Stomach (tissue), 4 donors: Measurements from ENCODE around the gene CD44.

ENCODE experiments used
- EP300 ChIP-seq: sonication (generic); formaldehyde crosslinking; IDR thresholded peaks from one replicate; pipeline ENCODE4 v1.6.1; 2017; ENCODE audit warnings: antibody characterized with exemption
- POLR2A ChIP-seq, 4 donors: fragments of 450-650 bp; IDR thresholded peaks; one replicate each; pipeline ENCODE4 v1.6.1; 2016; ENCODE audit warnings: antibody characterized with exemption in 4 of 4, control low read depth in 2 of 4, mild to moderate bottlenecking in 1 of 4, moderate library complexity in 1 of 4

DNA sequence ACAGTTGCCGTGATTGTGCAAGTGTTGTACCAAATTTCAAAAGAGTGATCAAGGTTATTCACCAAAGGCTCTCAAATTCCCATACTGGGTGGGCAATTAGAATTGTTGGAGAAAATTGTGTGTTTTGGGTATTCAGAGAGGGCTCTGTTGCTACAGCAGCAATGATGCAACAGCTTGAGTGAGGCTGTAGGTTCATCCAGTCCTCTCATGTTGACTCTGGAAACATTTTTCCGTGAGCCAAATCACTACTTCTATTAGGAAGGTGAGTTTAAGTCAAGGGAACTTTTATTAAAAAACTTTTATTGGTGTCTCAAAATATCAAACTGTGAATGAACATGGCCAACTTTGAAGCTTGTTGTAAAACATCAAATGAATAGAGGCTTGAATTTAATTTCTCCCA lies 116.5 kb downstream of the CD44 start:
- TF ChIP-seq POLR2A (IDR thresholded peaks at IDR 0.05) (no peak), EP300 (no peak)
